HG02759 (cell line): ENCODE results near the gene KRT79.
"Not testable (repeated sequence)": the region's sequence is repeated elsewhere in the genome, so short reads cannot be mapped to it uniquely, and the experiment has no call there.

ENCODE experiments used
- ATAC-seq: cut with Tn5 transposase; IDR thresholded peaks from one replicate; pipeline ENCODE4 v1.9.1; 2021; ENCODE audit warnings: mild to moderate bottlenecking, moderate library complexity; ENCODE audit not compliant: unreplicated experiment

KRT79 gene

DNA sequence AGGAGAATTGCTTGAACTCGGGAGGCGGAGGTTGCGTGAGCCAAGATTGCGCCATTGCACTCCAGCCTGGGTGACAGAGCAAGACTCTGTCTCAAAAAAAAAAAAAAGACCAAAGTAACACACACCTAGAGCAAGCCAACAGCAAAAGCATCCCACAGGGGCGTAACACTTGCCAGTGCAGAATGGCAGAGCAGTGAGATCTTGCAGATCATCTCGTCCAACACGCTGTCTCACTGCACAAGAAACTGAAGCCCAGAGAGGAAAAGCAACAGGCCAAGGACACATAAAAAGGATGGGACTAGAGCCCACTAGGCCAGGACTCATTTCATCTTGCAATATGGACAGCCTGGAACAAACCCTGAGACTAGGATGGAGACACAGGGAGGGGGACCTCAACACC is 27.4 kb upstream of the KRT79 start:
- no peak for ATAC-seq

DNA sequence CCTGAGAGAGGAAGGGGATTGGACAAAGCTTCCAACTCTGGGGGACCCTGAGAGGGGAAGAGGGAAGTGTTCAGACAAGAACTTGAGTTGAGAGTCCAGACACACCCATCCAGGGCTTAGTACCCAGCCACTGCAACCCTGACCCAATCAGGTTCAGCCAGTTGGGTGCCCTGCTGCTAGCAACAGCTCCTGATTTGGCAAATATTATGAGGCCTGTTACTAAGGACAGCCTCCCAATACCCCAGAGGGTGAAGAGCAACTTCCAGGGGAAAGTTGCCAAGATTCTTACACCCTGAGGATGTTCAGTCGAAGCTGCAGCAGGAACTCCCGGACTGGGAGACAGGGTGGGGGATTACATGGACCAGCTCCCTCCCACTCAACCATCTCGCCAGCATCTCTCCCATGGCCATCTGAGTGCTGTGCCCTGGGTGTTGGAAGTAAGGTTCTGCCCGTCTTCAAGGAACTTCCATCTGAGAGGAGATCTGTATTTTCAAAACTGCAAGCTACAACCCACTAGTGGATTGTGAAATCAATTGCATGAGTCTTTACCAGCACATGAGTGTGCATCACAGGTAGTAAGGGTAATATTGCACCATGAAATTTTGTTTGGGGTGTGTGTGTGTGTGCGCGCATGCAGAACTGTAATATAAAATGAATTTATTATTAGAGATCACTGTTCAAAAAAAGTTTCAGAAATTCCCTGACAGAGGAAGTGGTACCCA is 26.2 kb upstream of the KRT79 start:
- no peak for ATAC-seq

DNA sequence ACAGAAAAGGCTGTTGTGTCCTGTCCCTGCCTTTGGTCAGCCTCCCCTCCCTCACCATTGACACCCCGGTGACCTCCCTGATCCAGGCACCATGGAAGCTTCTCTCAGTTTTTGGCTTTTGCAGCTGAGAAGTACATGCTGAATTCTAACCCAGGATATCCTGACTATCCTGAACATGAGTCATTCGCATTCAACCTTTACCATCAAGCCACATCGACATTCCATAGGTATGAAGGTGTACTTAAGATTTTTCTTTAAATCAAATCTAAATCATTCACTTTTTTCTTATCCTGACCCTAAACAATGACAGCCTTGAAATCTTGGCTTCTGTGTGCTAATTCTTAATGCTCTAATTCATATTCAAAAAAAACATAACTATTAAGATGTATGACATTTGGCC is 23.4 kb upstream of the KRT79 start:
- no peak for ATAC-seq

DNA sequence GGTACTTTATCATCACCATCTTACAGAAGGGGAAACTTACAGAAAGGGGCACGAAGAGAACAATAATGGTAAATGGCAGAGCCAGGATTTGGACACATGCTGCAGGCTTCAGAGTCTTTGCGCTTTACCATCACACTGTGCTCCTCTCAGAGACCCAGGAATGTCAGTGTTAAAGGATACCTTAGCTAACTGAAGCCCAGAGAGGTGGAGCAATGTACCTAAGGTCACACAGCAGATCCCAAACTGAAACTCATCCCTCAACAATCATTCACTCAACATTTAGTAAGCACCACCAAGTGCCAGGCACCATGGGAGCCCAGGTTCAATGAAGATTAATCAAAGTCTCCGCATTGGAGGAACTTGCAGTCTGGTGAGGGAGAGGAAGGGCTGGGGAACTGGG is 22.7 kb upstream of the KRT79 start:
- ATAC-seq: no peak

DNA sequence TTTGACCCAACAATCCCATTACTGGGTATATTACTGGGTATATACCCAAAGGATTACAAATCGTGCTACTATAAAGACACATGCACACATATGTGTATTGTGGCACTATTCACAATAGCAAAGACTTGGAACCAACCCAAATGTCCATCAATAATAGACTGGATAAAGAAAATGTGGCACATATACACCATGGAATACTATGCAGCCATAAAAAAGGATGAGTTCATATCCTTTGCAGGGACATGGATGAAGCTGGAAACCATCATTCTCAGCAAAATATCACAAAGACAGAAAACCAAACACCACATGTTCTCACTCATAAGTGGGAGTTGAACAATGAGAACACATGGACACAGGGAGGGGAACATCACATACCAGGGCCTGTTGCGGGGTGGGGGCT is 22.0 kb upstream of the KRT79 start:
- ATAC-seq: not testable (repeated sequence)

DNA sequence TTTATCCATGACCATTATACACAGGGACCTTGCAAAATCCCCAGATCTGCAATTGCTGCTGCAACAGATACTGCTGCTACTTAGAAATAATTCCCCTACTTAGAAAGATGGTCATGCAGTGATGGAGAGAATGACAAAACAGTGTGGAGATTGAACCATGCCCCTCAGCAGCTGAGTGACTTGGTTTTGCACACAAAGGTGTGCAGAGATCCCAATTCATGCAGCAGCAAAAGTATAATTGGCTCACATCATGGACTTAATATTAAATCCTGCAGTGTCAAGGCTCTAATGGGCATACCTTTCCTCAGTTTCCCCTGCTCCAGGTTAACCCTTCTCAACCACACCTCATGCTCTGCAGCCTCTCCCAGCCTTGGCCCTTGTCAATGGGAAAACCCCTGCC is 17.7 kb upstream of the KRT79 start:
- ATAC-seq: no peak

DNA sequence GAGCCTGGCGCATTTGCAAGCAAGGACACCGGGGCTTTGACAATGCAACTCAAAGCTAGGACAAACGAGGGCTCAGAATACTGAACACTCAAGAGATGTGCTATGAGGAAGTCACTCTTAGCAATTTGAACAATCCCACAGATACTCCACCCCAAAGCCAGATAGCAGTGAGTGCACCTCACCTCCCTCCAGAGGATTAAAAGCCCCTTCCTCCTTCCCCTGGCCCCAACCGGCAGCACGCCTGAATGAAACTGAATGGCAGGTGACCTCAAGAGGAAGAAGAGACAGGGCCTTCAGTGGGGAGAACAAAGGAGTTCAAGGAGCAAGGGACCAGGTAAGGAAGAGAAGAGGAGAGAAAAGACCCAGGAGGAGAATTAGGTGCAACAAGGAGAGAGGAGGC is 16.6 kb upstream of the KRT79 start:
- no peak for ATAC-seq

DNA sequence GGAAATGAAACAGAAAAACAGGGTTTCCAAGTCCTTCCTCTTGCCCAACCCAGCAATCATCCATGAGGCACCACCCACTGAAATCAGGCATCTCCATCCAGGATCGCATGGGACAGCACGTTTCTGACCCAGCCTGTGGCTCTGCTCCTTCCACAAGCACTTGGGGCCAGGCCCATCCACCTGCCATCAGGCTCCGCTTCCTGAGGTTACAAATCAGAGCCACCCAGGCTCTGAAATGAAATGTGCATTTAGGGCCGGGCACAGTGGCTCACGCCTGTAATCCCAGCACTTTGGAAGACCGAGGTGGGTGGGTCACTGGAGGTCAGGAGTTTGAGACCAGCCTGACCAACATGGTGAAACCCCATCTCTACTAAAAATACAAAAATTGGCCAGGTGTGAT is 15.4 kb upstream of the KRT79 start:
- no peak for ATAC-seq

DNA sequence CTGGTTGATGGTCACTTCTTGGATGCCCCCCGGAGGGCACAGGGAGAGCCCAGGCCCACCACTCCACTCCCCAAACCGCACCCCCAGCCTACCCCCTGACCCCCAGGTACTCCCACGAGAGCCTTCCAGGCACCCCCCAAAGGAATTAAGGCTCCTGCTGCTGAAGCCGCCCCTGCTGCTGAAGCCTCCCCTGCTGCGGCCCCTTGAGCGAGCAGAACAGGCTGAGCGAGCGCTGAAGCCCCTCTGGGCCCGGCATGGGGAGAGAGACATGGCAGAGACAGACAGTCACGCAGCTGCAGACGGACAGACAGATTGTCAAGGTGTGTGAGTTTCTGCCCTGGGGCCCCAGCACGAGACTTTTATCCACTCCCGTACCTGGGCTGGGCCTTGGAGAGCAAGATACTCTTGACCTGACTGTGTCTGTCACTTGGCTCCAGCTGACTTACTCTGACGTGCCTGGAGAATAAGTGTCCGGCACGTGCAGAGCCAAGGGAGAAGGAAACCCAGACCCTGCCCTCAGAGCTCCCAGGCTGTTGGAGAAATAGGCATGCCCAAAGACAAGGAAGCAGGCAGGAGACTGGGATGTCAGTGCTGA is 14.6 kb upstream of the KRT79 start, which contains the start of gene KRT78:
KRT78 (minus strand) TSS at position 334 of the 595 bp plus-strand sequence; CDS start at position 270, 64 bp downstream.
- no peak for ATAC-seq

DNA sequence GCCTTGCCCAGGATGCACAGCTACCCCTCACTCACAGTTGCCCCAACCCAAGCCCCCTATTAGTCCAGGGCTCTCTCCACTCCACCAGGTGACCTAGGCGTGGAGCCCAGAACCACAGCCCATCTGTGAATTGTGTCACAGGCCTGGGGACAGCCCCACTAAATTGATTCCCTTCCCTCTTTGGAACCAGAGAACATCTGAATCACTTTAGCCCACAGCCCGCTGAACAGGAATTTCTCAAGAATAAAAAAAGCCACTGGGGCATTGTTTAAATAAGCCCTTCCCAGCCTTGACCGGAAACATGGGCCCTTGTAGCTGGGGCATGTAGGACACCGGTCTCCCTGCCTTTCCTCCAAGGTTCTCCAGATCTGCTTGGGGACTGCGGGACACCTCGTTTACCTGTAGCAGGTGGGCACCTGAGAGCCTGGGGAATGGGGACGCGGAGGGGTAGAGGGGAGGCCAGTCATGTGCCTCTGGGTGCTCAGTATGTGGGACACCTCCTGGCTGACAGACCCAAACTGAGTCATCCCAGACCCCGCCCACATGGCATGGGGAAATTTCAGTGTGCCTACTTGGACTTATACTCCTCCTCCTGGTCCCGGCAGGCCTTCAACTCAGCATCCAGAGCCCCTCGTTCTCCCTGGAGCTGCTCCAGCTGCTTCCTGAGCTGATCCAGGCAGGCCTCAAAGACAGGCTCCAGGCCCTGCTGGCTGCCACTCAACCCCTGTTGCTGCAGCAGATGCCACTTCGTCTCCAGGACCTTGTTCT is 13.4 kb upstream of the KRT79 start:
- no peak for ATAC-seq

DNA sequence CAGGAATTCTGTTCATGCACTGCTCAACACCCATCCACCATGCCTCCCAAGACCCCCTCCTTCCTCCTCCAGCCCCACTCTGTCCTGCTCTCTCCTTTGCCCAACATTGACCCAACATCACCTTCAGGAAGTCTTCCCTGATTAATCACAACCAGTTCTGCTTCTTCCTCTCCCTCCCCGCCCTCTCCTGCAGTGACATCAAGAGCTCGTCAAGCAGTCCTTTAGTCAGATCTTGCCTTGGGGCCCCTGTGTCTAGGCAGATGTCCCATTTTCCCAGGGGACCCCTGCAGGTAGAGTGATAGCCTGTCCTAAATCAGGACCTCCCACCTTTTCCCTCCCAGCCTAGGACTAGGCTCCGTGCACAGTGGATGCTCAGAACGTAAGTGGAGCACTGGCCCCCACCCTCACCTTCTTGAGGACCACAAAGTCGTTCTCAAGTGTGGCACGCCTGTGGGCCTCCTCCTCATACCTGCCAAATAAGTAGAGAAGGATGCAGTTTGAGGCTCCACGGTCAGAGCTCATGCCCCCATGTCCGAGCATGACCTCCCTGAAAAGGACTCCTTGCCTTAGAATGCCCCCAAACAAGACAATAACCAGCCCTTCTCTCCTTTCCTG is 12.4 kb upstream of the KRT79 start:
- ATAC-seq: no peak

DNA sequence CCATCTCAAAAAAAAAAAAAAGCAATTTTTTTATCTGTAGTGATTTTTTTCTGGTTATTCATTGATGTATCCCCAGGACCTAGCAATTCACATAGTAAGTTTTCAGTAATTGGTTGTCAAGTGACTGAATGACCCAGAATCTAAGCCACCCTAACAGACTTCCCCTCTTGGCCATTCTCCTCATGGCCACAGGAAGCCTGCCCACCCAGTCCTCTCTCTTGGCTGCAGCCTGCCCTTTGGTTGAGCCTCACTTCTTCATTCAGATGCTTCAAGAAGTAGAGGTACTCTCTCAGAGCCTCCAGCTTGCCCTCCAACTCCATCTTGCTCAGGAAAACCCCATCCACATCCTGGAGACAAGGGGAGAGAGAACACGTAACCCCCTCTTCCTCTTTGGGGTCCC is 11.8 kb upstream of the KRT79 start:
- ATAC-seq: no peak

DNA sequence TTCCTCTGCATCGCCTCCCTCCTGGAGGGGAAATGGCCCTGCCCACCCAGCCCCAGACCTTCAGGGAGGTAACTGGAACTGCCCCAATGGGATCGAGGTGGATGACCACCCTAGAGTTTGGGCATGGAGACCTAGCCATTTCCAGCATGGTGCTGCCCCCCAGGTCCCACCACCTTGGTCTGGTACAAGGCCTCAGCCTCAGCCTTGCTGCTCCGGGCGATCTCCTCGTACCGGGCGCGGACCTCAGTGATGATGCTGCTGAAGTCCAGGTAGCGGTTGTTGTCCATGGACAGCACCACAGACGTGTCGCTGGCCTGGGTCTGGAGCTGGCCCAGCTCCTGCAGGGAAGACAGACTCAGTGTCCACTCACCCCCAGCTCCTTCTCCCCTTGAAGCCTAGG is 10.3 kb upstream of the KRT79 start:
- ATAC-seq: no peak

DNA sequence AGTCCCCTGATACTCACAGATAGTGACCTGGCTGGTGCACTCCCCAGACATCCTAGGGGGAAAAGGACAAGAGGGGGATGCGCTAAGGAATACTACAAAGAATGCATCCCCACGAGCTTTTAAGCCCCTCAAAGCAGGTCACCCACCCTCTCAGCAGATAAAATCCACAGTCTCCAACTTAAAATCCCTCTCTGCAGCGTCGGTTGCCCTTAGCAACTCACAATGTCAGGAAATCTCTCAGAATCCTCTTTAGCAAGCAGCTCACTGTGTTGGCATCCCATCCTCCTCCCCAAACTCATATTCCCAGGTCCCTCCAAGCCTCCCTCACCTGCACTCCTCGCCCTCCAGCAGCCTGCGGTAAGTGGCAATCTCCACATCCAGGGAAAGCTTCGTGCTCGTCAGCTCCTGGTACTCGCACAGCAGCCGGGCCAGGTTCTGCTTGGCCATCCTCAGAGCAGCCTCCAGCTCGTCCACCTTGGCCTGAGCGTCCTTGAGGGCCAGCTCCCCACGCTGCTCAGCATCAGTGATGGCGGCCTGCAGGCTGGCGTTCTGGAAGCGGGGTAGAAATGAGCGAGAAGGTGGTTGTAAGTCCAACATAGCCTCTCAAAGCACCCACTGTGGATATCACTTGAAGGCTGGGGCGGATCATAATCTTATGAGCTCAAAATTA is 5.5 kb upstream of the KRT79 start:
- no peak for ATAC-seq

DNA sequence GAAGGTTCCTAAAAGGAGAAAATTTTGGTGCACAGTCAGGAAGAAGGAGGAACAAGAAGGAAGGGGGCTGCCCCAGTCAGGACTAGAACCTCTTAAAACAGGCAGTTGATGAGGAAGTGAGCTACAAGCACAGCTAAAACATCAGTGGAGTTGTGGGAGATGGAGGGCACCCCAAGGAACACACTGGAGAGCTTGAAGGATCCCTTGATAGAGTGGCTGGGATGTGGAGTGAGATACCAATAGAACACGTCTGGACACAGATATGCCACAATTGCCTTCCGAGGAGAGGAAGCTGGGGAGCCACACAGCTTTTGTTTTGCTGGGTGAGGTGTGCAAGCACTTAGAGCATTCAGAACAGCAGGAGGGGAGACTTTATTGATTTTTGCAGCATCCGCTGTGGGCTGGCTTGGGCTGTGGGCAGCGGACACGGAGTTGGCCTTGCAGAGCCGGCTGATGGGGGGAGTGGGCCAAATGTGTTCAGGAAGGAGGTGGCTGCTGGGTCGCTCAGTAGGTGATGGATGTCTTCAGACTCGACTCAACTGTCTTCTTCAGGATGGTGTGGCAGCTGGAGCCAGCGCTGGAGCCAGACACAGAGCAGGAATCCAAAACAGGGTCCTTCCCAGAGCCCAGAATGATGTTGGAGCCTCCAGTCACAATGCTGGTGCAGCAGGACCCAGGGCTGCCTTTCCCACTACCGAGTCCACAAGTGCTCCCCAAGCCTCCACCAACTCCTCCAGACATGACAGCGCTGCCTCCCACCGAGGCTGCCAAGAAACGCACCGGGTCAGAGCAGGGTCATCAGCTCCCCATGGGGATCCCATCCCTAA is 4.7 kb upstream of the KRT79 start:
- no peak for ATAC-seq

DNA sequence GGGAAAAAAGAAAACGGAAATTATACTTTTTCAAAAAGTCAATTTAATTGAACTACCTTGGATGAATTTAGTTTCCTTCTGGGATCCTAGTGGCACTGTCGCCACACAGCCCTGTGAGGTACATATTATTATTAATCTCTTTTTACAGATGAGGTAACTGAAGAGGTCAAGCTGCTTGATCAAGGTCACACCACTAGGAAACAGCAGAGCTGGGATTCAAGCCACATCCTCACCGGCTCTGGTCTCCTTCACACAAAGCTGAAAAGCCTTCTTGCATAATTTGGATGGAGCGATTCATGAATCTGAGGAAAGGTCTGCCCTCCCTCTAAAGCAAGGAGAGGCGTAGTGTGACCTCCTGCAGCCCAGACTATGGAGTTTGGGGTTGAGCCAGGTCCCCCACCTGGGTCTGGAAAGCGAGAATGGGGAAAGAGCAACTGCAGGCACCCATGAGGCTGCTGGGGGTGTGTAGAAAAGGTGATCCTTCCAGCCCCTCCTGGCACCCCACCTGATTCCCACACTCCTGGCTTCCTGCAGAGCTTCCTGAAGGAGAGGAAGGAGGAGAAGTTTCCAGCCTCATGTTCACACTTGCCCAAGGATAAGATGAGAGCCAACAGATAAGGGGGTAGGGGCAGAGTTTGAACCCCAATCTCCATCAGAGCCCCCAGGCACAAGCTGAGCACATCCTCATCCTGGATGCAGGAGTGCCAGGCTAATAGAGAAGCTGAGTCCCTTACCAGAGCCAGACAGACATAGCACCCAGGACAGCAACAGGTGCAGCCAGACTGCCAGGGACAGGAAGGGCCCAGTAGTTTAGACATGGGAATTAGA is 3.9 kb upstream of the KRT79 start:
- no peak for ATAC-seq

DNA sequence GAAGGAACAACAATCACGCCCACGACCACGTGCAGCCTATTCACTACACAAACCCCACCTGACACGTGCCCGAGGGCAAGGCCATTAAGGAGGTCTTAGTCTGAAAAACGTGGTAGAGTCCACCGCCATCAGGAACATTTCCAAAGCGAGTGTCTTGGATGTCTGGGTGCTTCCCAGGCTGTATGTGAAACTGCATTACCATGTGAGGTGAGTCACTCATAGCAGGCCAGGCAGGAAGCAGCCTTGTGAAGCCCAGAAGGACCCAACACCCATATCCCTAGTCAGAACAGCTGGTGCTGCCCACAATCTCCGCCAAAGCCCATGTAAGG is 3.3 kb upstream of the KRT79 start:
- ATAC-seq: no peak

DNA sequence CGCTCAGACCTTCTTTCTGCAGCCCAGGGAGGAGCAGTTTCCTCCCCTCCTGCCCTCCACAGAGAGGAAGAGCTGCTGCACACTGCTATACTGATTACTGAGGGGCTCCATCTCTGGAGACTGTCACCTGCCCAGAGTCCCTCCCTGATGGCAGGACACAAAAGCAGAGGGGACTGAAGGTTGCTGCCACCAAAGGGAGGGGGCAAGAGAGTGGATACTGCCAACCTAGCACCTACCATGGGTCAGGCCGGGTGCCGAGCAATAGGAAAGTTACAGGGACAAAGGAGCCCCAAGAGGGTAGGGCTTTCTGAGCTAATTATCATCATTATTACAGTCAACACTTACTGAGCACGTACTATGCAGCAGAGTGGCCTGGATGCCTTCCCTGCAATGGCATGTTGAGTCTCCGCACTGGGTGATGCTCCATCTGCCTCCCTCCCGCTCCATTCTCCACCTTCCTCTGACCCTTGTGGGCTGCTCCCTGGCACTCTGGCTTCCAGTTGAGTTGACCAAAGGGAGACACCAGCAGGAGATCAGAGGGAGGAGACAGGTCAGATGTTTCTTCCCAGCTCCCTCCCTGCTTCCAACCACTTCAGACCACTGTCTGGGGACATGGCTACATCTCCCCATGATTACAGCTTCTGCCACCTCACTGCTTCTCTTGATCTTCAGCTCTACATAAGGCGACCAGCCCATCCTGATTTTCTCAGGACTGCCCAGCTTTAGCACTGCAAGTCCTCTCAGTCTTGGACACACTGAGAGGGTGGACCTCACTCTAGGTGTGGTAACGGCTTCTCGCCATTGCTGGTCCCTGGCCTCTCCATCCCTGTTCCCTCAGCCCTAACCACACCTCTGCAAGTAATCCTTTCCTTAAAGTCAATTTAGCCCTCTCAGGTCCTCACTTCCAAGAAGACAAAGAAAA is 2.6 kb upstream of the KRT79 start:
- ATAC-seq: no peak
